Inferior parietal cortex (tissue), 1 donor: ENCODE results near the gene SIGLEC1.
A peak's percentile ranks its signal among the peaks of the same experiment; 100 is the strongest.

Experiments
- DNase-seq: peaks from one replicate; pipeline ENCODE4 v3.0.0-alpha.2; 2016; ENCODE audit errors: extremely low spot score

Gene SIGLEC1

GRCh38 chr20:3701061-3701998 is 11.1 kb downstream of the SIGLEC1 start:
- no peak for DNase-seq

GRCh38 chr20:3699037-3699436 is 13.4 kb downstream of the SIGLEC1 start:
- DNase-seq, result no peak

GRCh38 chr20:3698591-3699001 is 13.8 kb downstream of the SIGLEC1 start:
- DNase-seq, result no peak

GRCh38 chr20:3697588-3698305 is 14.7 kb downstream of the SIGLEC1 start:
- DNase-seq, result no peak

- no peak for DNase-seq
Measured at GRCh38 chr20:3696745-3697587, 15.4 kb downstream of the SIGLEC1 start.

DNA sequence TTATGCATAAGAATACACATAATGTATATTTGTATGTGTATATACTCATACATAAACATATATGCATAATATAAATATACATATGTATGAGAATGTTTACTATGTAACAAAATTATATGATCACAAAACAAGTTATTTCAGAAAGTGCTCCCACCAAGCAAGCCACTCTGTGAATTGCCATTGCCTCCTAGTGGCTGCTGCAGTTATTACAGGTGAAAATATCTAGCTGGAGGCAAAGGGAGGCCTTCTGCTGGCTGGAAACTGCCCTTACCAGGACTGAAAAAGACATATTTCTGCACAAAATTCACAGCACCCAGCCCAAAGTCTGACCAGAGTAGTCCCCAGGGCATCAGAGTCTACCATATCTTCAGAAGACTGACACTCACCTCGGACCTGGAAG is 16.2 kb downstream of the SIGLEC1 start:
- DNase-seq, result no peak

GRCh38 chr20:3694864-3695263 is 17.5 kb downstream of the SIGLEC1 start:
- DNase-seq, result no peak

DNA sequence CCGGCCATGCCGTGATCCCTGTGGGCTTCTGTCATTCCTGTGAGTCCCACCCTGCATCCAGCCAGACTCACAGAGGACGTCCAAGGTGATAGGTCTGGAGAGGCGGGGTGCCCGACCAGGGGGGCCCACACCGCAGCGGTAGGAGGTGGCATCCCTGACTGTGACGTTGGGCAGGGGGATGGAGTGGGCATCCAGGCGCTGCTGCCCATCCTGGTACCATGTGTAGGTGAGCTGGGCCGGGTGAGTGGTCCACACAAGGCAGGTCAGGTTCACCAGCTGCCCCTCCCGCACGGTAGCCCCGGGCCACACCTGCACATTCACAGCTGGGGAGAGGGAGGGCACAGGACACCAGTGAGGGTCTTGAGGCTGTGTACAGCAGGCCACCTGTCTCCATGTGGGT is 19.0 kb downstream of the SIGLEC1 start:
- no peak for DNase-seq

GRCh38 chr20:3692706-3693294 is 19.6 kb downstream of the SIGLEC1 start:
- DNase-seq, result no peak

DNA sequence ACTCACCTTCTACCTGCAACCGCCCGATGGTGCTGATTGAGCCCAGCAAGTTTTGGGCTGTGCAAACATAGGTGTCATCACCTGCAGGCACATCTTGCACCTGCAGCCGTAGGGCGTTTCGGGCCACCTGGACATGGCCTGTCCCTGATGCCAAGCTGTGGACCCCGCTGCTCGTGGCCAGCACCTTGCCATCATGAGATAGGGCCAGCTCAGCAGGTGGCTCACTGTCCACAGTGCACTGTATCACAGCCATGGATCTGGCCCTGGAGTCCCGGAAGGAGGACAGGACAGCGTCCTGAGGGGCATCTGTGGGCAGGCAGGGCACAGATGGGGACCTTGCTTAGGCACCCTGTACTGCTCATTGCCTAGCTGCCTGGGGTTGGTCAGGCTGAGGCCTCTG is 20.5 kb downstream of the SIGLEC1 start:
- DNase-seq, result no peak

- no peak for DNase-seq
Measured at GRCh38 chr20:3691306-3691705, 21.1 kb downstream of the SIGLEC1 start.

DNA sequence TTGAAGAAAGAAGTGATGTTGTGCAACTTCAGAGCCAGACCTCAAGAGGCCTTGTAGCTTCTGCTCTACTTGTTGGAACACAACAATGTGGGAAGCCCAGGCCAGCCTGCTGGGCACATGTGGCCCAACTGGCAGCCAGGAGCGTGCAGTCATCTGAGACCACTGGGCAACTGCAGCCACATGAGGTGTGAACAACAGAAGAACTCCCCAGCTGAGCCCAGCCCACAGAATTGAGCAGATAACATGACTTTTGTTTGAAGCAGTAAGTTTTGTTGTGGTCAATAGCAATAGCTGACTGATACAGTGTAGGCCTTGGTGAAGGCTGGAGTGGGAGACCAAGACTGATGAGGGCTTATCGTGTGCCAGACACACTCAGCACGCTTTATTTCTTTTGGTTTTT is 22.0 kb downstream of the SIGLEC1 start:
- DNase-seq, result no peak

- DNase-seq, result no peak
Measured at GRCh38 chr20:3689978-3690377, 22.4 kb downstream of the SIGLEC1 start.

DNA sequence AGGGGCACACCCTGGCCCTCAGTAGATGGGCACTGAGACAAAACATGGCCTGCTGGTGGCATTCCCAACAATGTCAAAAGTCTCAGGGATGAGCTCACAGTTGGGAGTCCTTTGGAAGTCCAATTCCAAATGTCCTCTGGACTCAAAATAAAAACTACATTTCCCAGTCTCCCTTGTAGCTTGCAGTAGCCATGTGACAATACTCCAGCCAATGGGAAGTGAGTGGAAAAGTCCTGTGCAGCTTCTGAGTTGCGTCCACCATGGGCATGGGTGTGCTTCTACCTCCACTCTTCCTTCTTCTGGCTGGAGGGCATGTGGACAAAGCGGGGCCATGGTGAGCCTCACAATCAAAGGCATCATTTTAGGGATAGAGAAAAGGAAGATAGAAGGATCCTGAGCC is 24.7 kb downstream of the SIGLEC1 start:
- DNase-seq, result peak; percentile 54

DNA sequence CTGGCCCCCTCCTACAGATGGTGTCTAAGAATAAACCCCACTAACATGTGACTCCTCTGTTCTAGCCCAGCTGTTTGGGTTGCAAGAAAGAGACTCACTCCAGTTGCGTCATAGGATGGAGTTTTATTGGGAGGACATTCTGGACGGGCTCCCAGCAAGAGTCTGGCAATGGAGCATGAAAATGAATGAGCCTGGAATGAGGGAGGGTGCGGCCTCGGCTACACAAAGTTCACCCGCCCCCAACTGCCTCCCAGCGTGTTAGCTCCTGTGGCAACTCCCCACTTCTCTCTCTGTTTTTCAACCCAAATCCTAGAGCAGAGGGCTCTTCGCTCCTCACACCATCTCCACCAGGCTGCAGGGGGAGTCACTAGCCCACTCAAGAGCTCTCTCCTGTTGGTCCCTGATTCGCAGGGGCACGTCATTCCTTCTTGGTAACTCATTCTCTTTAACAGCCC is 25.5 kb downstream of the SIGLEC1 start:
- peak; percentile 54 for DNase-seq

DNA sequence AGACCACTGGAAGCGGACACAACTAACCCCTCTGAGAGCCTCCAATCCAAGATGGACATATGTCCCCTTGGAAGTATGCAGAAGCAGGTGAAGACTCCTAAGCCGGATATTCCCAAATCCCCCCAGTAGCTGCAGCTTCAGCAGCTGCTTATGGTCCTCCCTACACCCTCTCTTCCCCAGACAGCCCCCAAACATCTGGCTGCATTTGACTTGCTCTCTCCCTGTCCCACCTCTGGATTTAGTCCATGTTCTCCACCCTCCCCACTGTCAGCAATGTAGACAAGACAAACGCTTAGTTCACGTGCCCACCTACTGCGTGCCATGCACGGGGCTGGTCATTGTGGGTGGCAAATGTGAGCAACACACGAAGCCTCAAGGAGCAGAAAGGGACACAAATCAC is 26.0 kb downstream of the SIGLEC1 start:
- no peak for DNase-seq

GRCh38 chr20:3685341-3685740 is 27.1 kb downstream of the SIGLEC1 start:
- DNase-seq, result no peak

GRCh38 chr20:3681931-3682781 is 30.2 kb downstream of the SIGLEC1 start, which contains the start of gene ADAM33:
TSS of gene ADAM33 (minus strand) at chr20:3682010. CDS start at chr20:3682004, 6 bp downstream.
- no peak for DNase-seq

GRCh38 chr20:3681352-3681930 is 31.0 kb downstream of the SIGLEC1 start:
- no peak for DNase-seq

DNA sequence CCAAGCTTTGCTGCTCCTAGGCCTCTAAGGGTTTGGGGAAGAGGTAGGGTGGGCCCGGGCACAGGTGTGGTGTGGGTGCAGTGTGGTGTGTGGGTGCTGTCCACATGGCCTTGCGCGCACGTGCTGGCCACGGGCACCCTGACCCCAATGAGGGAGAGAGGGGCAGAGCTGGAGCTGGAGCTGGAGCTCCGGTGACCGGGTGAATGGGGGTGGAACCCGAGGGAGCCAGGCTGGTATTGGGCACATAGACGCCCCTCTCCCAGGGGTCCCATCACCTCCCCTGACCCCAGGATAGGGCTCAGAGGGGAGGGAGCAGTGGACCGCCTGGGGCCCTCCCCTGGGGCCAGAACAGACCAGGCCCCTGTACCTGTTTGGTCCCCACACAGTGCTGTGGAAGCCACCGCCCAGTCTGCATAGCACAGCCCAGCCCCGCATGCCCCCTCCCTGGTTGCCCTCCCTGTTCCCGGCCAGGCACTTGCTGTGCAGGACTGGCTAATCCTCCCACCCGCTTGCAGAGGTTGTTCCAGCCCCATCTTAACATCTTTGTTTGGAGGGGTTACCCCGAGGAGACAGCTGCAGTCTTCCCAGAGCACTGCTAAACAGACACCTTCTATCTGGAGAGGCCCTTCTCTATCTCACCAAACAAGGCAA is 31.6 kb downstream of the SIGLEC1 start:
- no peak for DNase-seq
